ENCODE measurements around the gene HAGH. TPM values are rescaled to one million over a fixed set of nuclear protein-coding genes. Genes with fewer than 3 reads are reported as not detected.

Gene HAGH
- total and polyA plus RNA-seq, 9 of the 15 experiments (the other 6 are each of a cell fraction or from before 2014, with no cell fraction given): 0.46 to 35.1 (median 16.8) TPM

DNA sequence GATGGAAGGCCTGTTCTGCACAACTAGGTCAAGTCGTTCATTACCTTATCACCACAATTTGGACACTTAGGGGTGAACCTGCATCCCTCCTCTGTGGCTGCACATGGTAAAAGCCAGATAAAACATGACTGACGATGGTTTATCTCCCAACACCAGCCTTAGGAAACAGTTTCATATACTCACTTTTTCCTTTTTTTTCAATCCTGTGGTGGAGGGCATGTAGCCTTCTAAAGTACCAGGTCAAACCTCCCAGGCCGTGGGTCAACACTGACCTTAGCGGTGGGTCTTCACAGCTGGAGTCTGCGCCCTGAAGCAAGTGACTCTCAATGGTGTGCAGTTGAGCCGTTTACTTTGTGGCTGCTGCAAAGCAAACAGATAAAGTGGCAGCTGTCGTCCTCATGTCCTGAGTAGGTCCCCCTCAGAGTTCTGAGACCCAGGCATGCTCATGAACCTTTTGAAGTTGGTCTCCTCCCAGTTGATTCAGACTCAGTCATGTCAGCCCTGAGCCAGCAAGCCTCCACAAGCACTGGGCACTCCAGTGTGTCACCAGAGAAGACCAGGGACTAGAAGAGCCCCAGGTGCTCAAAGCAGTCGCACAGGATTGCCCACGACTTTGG, 6.3 kb upstream of the HAGH start (continued):
- TF ChIP-seq ZNF280A (IDR thresholded peaks at IDR 0.05; ENCODE audit: low read depth, partially characterized antibody) (no peak), FOXA1 (IDR thresholded peaks at IDR 0.05; ENCODE audit: borderline replicate concordance) (no peak), NEUROD1 (IDR thresholded peaks at IDR 0.05; ENCODE audit: borderline replicate concordance, low read depth, low read length, partially characterized antibody) (peak; percentile 34), MTA3 (IDR thresholded peaks at IDR 0.05; ENCODE audit: borderline replicate concordance) (peak; percentile 77; the same call in 1 of the 2 replicates), SETDB1 (IDR thresholded peaks at IDR 0.05; ENCODE audit: low read length) (no peak), ETV6 (IDR thresholded peaks at IDR 0.05; ENCODE audit: borderline replicate concordance in 1 of 2, low read depth in 2 of 2, low read length in 1 of 2) (peak in 1 of 2 experiments; percentile 74; a peak in 1 of 4 replicates), ETV6 (CRISPR knock-in tag; IDR thresholded peaks at IDR 0.05; ENCODE audit: borderline replicate concordance) (no peak), RBM34 (IDR thresholded peaks at IDR 0.05; ENCODE audit: borderline replicate concordance, insufficient read depth, low read length) (no peak), HDAC3 (IDR thresholded peaks at IDR 0.05; ENCODE audit: borderline replicate concordance, partially characterized antibody) (peak; percentile 93), GTF2F1 (IDR thresholded peaks at IDR 0.05; ENCODE audit: low read depth, low read length) (no peak), RAD51 (IDR thresholded peaks at IDR 0.05; ENCODE audit: borderline replicate concordance, low read depth) (0 out of 2 replicates have a peak, but pooled peaks have one; percentile 22), ZBTB8A (IDR thresholded peaks at IDR 0.05; ENCODE audit: partially characterized antibody) (no peak), CXXC5 (CRISPR knock-in tag; IDR thresholded peaks at IDR 0.05) (peak; percentile 94), ZNF717 (CRISPR knock-in tag; IDR thresholded peaks at IDR 0.05) (no peak), BDP1 (IDR thresholded peaks at IDR 0.05; ENCODE audit: insufficient read depth, insufficient read length) (no peak)
- TF ChIP-seq, protein P1, sequence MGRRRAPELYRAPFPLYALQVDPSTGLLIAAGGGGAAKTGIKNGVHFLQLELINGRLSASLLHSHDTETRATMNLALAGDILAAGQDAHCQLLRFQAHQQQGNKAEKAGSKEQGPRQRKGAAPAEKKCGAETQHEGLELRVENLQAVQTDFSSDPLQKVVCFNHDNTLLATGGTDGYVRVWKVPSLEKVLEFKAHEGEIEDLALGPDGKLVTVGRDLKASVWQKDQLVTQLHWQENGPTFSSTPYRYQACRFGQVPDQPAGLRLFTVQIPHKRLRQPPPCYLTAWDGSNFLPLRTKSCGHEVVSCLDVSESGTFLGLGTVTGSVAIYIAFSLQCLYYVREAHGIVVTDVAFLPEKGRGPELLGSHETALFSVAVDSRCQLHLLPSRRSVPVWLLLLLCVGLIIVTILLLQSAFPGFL (CRISPR knock-in tag; IDR thresholded peaks at IDR 0.05): 0 out of 2 replicates have a peak, but pooled peaks have one; percentile 39
- TF ChIP-seq, protein P2, sequence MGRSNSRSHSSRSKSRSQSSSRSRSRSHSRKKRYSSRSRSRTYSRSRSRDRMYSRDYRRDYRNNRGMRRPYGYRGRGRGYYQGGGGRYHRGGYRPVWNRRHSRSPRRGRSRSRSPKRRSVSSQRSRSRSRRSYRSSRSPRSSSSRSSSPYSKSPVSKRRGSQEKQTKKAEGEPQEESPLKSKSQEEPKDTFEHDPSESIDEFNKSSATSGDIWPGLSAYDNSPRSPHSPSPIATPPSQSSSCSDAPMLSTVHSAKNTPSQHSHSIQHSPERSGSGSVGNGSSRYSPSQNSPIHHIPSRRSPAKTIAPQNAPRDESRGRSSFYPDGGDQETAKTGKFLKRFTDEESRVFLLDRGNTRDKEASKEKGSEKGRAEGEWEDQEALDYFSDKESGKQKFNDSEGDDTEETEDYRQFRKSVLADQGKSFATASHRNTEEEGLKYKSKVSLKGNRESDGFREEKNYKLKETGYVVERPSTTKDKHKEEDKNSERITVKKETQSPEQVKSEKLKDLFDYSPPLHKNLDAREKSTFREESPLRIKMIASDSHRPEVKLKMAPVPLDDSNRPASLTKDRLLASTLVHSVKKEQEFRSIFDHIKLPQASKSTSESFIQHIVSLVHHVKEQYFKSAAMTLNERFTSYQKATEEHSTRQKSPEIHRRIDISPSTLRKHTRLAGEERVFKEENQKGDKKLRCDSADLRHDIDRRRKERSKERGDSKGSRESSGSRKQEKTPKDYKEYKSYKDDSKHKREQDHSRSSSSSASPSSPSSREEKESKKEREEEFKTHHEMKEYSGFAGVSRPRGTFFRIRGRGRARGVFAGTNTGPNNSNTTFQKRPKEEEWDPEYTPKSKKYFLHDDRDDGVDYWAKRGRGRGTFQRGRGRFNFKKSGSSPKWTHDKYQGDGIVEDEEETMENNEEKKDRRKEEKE (IDR thresholded peaks at IDR 0.05; ENCODE audit: borderline replicate concordance in 1 of 2, control insufficient read depth in 1 of 2, low read depth in 2 of 2, low read length in 1 of 2): no peak
- TF ChIP-seq, protein P3, sequence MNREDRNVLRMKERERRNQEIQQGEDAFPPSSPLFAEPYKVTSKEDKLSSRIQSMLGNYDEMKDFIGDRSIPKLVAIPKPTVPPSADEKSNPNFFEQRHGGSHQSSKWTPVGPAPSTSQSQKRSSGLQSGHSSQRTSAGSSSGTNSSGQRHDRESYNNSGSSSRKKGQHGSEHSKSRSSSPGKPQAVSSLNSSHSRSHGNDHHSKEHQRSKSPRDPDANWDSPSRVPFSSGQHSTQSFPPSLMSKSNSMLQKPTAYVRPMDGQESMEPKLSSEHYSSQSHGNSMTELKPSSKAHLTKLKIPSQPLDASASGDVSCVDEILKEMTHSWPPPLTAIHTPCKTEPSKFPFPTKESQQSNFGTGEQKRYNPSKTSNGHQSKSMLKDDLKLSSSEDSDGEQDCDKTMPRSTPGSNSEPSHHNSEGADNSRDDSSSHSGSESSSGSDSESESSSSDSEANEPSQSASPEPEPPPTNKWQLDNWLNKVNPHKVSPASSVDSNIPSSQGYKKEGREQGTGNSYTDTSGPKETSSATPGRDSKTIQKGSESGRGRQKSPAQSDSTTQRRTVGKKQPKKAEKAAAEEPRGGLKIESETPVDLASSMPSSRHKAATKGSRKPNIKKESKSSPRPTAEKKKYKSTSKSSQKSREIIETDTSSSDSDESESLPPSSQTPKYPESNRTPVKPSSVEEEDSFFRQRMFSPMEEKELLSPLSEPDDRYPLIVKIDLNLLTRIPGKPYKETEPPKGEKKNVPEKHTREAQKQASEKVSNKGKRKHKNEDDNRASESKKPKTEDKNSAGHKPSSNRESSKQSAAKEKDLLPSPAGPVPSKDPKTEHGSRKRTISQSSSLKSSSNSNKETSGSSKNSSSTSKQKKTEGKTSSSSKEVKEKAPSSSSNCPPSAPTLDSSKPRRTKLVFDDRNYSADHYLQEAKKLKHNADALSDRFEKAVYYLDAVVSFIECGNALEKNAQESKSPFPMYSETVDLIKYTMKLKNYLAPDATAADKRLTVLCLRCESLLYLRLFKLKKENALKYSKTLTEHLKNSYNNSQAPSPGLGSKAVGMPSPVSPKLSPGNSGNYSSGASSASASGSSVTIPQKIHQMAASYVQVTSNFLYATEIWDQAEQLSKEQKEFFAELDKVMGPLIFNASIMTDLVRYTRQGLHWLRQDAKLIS (CRISPR knock-in tag; IDR thresholded peaks at IDR 0.05): no peak

Measured in K562 (cell line).